Esophagus squamous epithelium (tissue), 5 donors: ENCODE measurements around the gene UBA7. TPM values are rescaled to one million over a fixed set of nuclear protein-coding genes. Genes with fewer than 3 reads are reported as not detected.
"Not testable (repeated sequence)": the region's sequence is repeated elsewhere in the genome, so short reads cannot be mapped to it uniquely, and the experiment has no call there.

ENCODE experiments used
- DNase-seq: peaks from one replicate; lab custom pipeline; 2025; lab: John Stamatoyannopoulos, UW
- H3K27ac ChIP-seq, 4 donors: fragments of 200-600 bp; sonication (generic); one replicate each; pipeline ENCODE4 v1.5.1; 2016 to 2019; ENCODE audit warnings: mild to moderate bottlenecking in 1 of 4
- H3K27me3 ChIP-seq, 4 donors: fragments of 200-600 bp; sonication (generic); 1 replicate in 3 of 4; 2 replicates in 1 of 4; pipeline versions ENCODE4 v1.5.1 to v1.6.0; 2017 to 2021; ENCODE audit warnings: antibody characterized with exemption in 1 of 4
- H3K36me3 ChIP-seq, 3 donors: fragments of 200-600 bp; sonication (generic); one replicate each; pipeline ENCODE4 v1.5.1; 2016 to 2019
- H3K4me1 ChIP-seq, 3 donors: fragments of 200-600 bp; sonication (generic); one replicate each; pipeline ENCODE4 v1.5.1; 2017 to 2019
- H3K4me3 ChIP-seq, 4 donors: fragments of 200-600 bp; sonication (generic); 1 replicate in 3 of 4; 2 replicates in 1 of 4; pipeline ENCODE4 v1.5.1; 2016 to 2019; ENCODE audit warnings: mild to moderate bottlenecking in 2 of 4, moderate library complexity in 1 of 4
- H3K9me3 ChIP-seq, 3 donors: fragments of 200-600 bp; sonication (generic); one replicate each; pipeline ENCODE4 v1.5.1; 2016 to 2019
- CTCF ChIP-seq, 6 experiments: fragments of 450-650 bp in 4 of 6; fragments of 200-600 bp in 2 of 6; sonication (generic) in 2 of 6; IDR thresholded peaks; one replicate each; pipeline ENCODE4 v1.5.1; 2016 to 2019; ENCODE audit warnings: antibody characterized with exemption in 6 of 6, mild to moderate bottlenecking in 4 of 6, moderate library complexity in 4 of 6
- POLR2A ChIP-seq, 4 donors: fragments of 450-650 bp; IDR thresholded peaks; one replicate each; pipeline ENCODE4 v1.6.1; 2017; ENCODE audit warnings: antibody characterized with exemption in 4 of 4, mild to moderate bottlenecking in 4 of 4, moderate library complexity in 3 of 4
- whole genome bisulfite sequencing, 2 donors: methylation state at CpG; one replicate each; pipeline ENCODE4 v1.1.5; 2018; 5-methylcytosine and 5-hydroxymethylcytosine counted together
- intact Hi-C: fragments of 100-400 bp; cut with DNase I; formaldehyde crosslinking; loops from one replicate; pipeline ENCODE4 v1.15.0; 2022
- total RNA-seq, 4 donors: library from RNA; depleted of rRNA; stranded (reverse); fragments of >200 nt; gene quantifications; one replicate each; pipeline ENCODE4 v1.1.0, GENCODE V29; 2016
- donor health status: DM: yes; HTN: yes; CAD: no.

UBA7 gene
- total RNA-seq, 4 donors from 2014 or later: 8.1 to 43.3 (median 33.8) TPM

GRCh38 chr3:49785565-49786356, 28.0 kb downstream of the UBA7 start:
- DNase-seq: no peak
- Histone ChIP-seq H3K36me3 (peaks cover 0 to 42% (median 5%) of the 10 kb centered on the region in 3 donors), H3K4me1 (peaks cover 19 to 62% (median 33%) of the 10 kb centered on the region in 3 donors), H3K27ac (peak overlapping the region; percentile 93 to 99 (median 96)), H3K9me3 (no peaks in the 10 kb centered on the region), H3K4me3 (peak overlapping the region; percentile 65 to 100 (median 88)), H3K27me3 (no peaks in the 10 kb centered on the region)
- 1 to 3% methylated on average over 17 of the region's 50 CpGs for WGBS, 2 donors
- no peak for TF ChIP-seq POLR2A (IDR thresholded peaks at IDR 0.05)
- TF ChIP-seq CTCF (IDR thresholded peaks at IDR 0.05): no peak
- intact Hi-C loops: no loop called here

DNA sequence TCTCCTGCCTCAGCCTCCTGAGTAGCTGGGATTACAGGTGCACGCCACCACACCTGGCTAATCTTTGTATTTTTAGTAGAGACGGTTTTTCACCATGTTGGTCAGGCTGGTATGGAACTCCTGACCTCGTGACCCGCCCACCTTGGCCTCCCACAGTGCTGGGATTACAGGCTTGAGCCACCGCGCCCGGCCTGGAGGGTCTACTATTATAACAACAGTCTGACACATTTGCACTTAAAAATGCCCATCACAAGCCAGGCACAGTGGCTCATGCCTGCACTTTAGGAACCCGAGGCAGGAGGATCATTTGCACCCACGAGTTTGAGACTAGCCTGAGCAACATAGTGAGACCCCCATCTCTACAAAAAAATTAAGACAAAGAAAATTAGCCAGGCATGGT, 31.5 kb downstream of the UBA7 start:
- Histone ChIP-seq H3K36me3 (peaks cover 0 to 64% (median 5%) of the 10 kb centered on the region in 3 donors), H3K4me1 (peaks cover 19 to 71% (median 35%) of the 10 kb centered on the region in 3 donors)
- intact Hi-C loops, H3K9me3 ChIP-seq, H3K4me3 ChIP-seq, DNase-seq, H3K27me3 ChIP-seq, H3K27ac ChIP-seq: not testable (repeated sequence)
- WGBS, 2 donors: 91 to 95% methylated on average over 9 of the region's 9 CpGs

GRCh38 chr3:49781415-49782199, 32.1 kb downstream of the UBA7 start:
- no peak for DNase-seq
- TF ChIP-seq POLR2A (IDR thresholded peaks at IDR 0.05): no peak
- no peak for TF ChIP-seq CTCF (IDR thresholded peaks at IDR 0.05)
- 81 to 89% methylated on average over 5 of the region's 5 CpGs for WGBS, 2 donors
- Histone ChIP-seq H3K4me1 (peaks cover 15 to 65% (median 30%) of the 10 kb centered on the region in 3 donors), H3K36me3 (peaks cover 0 to 71% (median 5%) of the 10 kb centered on the region in 3 donors), H3K9me3 (no peaks in the 10 kb centered on the region), H3K27ac (no peak overlapping the region), H3K4me3 (no peak overlapping the region), H3K27me3 (no peaks in the 10 kb centered on the region)
- intact Hi-C loops: no loop called here

DNA sequence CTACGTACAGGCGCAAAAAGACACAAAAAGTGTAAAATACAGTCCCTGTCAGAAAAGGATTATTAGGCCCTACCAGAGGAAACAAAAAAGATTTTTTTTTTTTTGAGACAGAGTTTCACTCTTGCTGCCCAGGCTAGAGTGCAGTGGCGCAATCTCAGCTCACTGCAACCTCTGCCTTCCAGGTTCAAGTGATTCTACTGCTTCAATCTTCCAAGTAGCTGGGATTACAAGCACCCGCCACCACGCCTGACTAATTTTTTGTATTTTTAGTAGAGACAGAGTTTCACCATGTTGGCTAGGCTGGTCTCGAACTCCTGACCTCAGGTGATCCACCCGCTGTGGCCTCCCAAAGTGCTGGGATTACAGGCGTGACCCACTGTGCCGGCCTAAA, 32.8 kb downstream of the UBA7 start:
- peaks cover 0 to 77% (median 5%) of the 10 kb centered on the region in 3 donors for H3K36me3 ChIP-seq
- H3K27me3 ChIP-seq, H3K9me3 ChIP-seq, H3K4me3 ChIP-seq, DNase-seq, intact Hi-C loops, H3K27ac ChIP-seq: not testable (repeated sequence)
- WGBS, 2 donors: 82 to 84% methylated on average over 9 of the region's 9 CpGs
- peaks cover 15 to 66% (median 30%) of the 10 kb centered on the region in 3 donors for H3K4me1 ChIP-seq

GRCh38 chr3:49780080-49780974, 33.4 kb downstream of the UBA7 start:
- TF ChIP-seq CTCF (IDR thresholded peaks at IDR 0.05) (no peak), POLR2A (IDR thresholded peaks at IDR 0.05) (no peak)
- 53 to 68% methylated on average over 2 to 4 of the region's 4 CpGs for WGBS, 2 donors
- Histone ChIP-seq H3K27ac (no peak overlapping the region), H3K27me3 (no peaks in the 10 kb centered on the region), H3K9me3 (no peaks in the 10 kb centered on the region), H3K36me3 (peaks cover 0 to 84% (median 5%) of the 10 kb centered on the region in 3 donors), H3K4me3 (no peak overlapping the region), H3K4me1 (peaks cover 11 to 67% (median 30%) of the 10 kb centered on the region in 3 donors)
- intact Hi-C loops: no loop called here
- no peak for DNase-seq
